DMS 273 (cell line): Measurements from ENCODE around the gene P2RY2.

Experiments used
- DNase-seq: peaks from one replicate; lab custom pipeline; 2025; ENCODE audit not compliant: unreplicated experiment; lab: John Stamatoyannopoulos, UW

The P2RY2 gene

DNA sequence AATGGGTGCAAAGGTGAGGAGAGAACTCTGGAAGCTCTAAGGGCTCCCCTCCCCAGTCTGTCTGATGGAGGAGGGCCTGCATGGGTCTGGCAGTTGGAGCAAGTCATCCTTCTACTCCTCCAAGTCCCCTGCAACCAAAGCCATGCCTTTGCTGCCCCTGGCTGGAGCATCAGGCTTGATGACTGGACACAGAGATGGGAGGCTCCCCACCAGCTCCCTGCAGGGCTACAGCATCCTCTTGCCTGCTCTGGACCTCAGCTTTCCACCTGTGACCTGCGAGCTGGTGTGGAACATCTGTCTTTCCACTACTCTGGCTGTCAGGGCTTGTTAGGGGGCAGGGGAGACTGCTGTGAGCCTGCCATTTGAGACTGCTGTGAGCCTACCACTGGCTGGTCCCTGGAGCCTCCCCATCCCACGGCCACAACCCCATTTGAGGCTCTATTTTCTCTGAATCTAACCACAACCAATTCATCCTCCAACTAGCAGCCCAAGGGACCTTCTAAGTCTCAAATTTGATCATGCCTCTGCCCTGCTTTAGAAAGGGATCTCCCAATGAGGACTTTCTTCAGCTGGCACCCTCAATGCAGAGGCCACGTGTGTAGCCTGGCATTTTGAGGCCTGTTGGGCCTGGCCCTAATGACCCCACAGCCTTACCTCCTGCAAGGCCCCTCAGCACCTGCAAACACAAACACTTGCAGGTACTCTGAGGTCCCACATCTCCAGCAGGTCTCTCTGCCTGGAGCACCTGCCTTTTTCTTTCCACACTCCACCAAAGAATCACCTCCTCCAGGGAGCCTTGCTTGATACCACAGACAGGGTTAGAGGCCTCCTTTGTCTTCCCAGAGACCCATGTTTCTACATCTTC is 63.9 kb downstream of the P2RY2 start:
- no peak for DNase-seq

DNA sequence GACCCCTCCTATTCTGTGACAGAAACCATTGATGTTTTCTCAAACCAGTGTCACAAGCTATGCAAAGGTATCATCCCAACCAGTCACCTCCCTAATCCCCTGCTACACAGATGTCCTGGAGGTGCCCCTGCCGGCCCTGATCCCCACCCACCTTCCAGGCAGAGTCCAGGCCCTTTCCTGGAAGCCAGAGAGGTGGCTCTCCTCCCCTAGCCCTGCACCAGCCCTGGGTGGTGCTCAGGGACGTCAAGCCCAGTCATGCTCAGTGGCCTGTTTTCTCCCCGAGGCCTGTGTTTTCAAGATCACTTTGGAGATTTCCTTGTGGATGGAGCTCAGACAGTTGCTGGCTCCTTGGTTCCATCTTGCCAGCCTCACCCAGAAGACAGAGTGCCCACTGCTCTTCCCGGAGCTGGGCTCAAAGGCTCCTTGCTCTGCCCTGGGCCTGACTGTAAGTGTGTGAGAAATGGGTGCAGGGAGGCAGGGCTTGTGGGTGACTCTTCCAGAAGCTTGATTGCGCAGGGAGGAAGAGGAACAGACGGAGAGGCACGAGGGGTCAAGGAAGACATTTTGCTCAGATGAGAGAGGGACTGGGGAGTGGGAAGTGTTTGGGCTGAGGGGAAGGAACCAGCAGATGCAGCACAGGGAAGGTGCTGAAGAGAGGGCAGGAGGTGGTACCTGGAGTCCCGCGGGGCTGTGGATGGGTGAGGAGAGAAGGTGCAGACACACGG is 65.4 kb downstream of the P2RY2 start:
- DNase-seq: no peak

DNA sequence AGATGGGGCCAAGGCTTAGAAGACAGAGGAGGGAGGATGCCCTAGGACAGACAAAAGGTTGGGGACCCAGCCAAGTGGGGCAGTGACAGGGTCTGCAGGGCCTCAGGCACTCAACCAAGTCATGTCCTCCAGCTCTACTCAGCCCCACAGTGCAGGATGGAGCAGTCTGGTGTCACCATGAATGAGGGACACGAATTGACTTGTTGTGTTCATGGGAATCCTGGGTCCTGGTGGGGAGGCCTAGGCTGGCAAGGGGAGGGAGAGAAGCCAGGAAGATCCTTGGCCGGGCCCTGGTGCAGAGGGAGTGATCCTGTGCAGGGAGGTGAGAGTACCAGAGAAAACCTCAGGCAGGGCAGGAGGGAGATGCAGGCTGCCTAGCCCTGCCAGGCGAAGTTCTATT is 66.0 kb downstream of the P2RY2 start:
- DNase-seq: no peak

DNA sequence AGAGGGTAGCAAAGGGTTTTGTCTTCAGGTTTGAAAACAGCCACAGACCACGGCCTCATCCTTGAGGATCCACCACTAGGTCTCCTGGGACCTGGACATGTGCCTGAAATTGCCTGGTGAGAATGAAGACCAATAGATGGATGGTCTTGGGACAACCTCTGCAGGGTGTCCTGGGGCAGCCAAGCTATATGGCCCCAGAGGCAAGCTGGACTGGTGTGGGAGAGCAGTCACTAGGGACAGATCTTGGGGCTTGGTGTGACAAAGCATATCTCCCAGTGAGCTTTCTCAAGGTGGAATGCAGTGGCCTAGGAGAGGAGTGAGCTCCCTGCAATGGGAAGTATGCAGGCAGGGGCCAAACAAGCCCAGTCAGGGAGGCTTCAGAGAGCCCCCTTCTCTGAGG is 67.6 kb downstream of the P2RY2 start:
- no peak for DNase-seq
